Kidney (tissue), 14 donors: ENCODE data around the gene PCNX2. TPM values are rescaled to one million over a fixed set of nuclear protein-coding genes. Genes with fewer than 3 reads are reported as not detected.
A peak's percentile ranks its signal among the peaks of the same experiment; 100 is the strongest.

ENCODE experiments used
- DNase-seq, 5 donors: peaks; one replicate each; pipeline ENCODE4 v3.0.0-alpha.2; 2013 to 2020
- FAIRE-seq: peaks from 2 replicates; lab custom pipeline; 2012; peaks lifted over from hg19 to GRCh38; lab: Jason Lieb, UNC
- H3K27ac ChIP-seq, 2 donors: one replicate each; pipeline ENCODE4 v1.7.0; 2013; ENCODE audit warnings: low read depth in 2 of 2, low read length in 2 of 2, inconsistent platforms in 1 of 2
- H3K27me3 ChIP-seq: one replicate; pipeline ENCODE4 v1.7.1; 2013; ENCODE audit warnings: low read length, inconsistent platforms; ENCODE audit not compliant: control insufficient read depth, insufficient read depth
- H3K36me3 ChIP-seq, 3 donors: one replicate each; pipeline versions ENCODE4 v1.7.0 to v1.7.1; 2013; ENCODE audit warnings: low read length in 3 of 3, control low read depth in 1 of 3, inconsistent platforms in 1 of 3; ENCODE audit not compliant: insufficient read depth in 3 of 3, control insufficient read depth in 2 of 3
- H3K4me1 ChIP-seq, 3 donors: one replicate each; pipeline versions ENCODE4 v1.7.0 to v1.7.1; 2013; ENCODE audit warnings: low read length in 3 of 3, inconsistent platforms in 1 of 3, low read depth in 1 of 3; ENCODE audit not compliant: control insufficient read depth in 2 of 3, insufficient read depth in 2 of 3
- H3K4me3 ChIP-seq, 3 donors: one replicate each; pipeline versions ENCODE4 v1.7.0 to v1.8.1; 2013; ENCODE audit warnings: low read length in 3 of 3, control low read depth in 1 of 3, inconsistent platforms in 1 of 3
- H3K9ac ChIP-seq, 3 donors: one replicate each; pipeline versions ENCODE4 v1.7.0 to v1.7.1; 2013; ENCODE audit warnings: low read length in 3 of 3, control low read depth in 1 of 3, inconsistent platforms in 1 of 3
- H3K9me3 ChIP-seq, 3 donors: one replicate each; pipeline versions ENCODE4 v1.7.0 to v1.7.1; 2013; ENCODE audit warnings: low read length in 3 of 3, control low read depth in 1 of 3, inconsistent platforms in 1 of 3; ENCODE audit not compliant: control insufficient read depth in 2 of 3, insufficient read depth in 1 of 3
- intact Hi-C: fragments of 100-400 bp; cut with DNase I; formaldehyde crosslinking; loops from one replicate; pipeline ENCODE4 v1.11.1; 2022
- polyA plus RNA-seq: library from polyadenylated mRNA; stranded (reverse); fragments of 350-450 nt; fragmentation: Illumina TruSeq; extraction: RNeasy Lipid Tissue Mini Kit (QIAGEN cat#74804); gene quantifications from one replicate; pipeline ENCODE4 v1.2.3, GENCODE V29; 2014; ENCODE audit warnings: low read depth, low replicate concordance; ENCODE audit not compliant: insufficient read depth
- total RNA-seq: library from RNA; stranded (reverse); fragmentation: NEBNext Ultra II Directional; extraction: Animal tissue kit (Norgen Biotek cat#: 25700); gene quantifications from one replicate; pipeline ENCODE4 v1.2.1, GENCODE V29; 2021
- TF ChIP-seq, protein P1 (sequence below): IDR thresholded peaks from 3 replicates; pipeline ENCODE4 v1.5.1; 2012; ENCODE audit warnings: mild to moderate bottlenecking, moderate library complexity, borderline replicate concordance; ENCODE audit not compliant: insufficient read depth; ENCODE audit errors: extremely low read depth
- donor health status: control.
- donor health status: control.
- donor health status: control.
- donor health status: control.
- donor health status: control.
- donor health status: DM: yes; HTN: yes; CAD: no.
- donor health status: Normal renal cell carcinoma (clear cell type).

Gene PCNX2
- total and polyA plus RNA-seq, 2 donors from 2014 or later, result 5.2 to 29.2 TPM

DNA sequence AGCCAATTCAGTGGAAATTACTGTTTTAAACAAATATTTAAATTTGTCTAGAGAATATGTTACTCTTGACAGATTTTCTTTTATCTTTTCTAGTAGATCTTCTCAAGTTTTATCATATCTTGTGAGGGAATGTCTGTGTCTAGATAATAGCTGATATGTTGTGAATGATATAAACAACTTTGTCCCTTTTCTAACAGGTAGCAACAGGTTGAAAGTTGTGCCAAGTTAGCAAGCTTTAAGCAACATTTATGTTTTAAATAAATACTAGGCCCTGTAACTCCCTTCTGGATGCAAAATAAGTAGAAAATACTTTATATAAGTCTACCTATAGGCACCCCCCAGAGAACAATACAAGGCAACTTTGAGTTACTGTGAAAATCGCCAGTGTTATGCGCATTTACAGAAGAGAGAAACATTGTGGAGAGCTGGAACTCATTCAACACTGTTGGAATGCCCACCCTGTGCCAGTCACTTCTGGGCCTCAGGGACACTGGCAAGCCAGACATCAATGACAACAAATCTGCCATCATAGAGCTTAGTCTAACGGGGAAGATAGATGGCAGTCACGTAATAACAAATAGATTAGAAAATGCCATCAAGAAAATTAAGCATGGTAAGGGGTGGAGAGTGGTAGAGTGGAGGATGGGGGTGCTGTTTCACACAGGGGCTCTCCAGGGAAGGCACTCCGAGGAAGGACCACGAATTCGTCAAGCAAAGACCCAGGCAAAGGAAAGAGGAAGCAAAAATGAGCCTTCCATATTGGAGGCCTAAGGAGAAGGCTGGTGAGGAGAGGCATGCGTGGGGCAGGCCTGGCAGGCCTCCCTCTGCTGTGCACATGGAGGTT, 36.4 kb upstream of the PCNX2 start:
- Histone ChIP-seq H3K9me3 (no peaks in the 10 kb centered on the region), H3K4me3 (peak overlapping the region in 1 of 3 donors; percentile 48), H3K27me3 (no peaks in the 10 kb centered on the region), H3K9ac (no peak overlapping the region), H3K36me3 (no peaks in the 10 kb centered on the region), H3K4me1 (peaks cover 0 to 13% (median 11%) of the 10 kb centered on the region in 3 donors), H3K27ac (no peak overlapping the region)
- TF ChIP-seq, protein P1, sequence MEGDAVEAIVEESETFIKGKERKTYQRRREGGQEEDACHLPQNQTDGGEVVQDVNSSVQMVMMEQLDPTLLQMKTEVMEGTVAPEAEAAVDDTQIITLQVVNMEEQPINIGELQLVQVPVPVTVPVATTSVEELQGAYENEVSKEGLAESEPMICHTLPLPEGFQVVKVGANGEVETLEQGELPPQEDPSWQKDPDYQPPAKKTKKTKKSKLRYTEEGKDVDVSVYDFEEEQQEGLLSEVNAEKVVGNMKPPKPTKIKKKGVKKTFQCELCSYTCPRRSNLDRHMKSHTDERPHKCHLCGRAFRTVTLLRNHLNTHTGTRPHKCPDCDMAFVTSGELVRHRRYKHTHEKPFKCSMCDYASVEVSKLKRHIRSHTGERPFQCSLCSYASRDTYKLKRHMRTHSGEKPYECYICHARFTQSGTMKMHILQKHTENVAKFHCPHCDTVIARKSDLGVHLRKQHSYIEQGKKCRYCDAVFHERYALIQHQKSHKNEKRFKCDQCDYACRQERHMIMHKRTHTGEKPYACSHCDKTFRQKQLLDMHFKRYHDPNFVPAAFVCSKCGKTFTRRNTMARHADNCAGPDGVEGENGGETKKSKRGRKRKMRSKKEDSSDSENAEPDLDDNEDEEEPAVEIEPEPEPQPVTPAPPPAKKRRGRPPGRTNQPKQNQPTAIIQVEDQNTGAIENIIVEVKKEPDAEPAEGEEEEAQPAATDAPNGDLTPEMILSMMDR, result no peak
- intact Hi-C loops, result no loop called here
- DNase-seq, result no peak
- no peak for FAIRE-seq

DNA sequence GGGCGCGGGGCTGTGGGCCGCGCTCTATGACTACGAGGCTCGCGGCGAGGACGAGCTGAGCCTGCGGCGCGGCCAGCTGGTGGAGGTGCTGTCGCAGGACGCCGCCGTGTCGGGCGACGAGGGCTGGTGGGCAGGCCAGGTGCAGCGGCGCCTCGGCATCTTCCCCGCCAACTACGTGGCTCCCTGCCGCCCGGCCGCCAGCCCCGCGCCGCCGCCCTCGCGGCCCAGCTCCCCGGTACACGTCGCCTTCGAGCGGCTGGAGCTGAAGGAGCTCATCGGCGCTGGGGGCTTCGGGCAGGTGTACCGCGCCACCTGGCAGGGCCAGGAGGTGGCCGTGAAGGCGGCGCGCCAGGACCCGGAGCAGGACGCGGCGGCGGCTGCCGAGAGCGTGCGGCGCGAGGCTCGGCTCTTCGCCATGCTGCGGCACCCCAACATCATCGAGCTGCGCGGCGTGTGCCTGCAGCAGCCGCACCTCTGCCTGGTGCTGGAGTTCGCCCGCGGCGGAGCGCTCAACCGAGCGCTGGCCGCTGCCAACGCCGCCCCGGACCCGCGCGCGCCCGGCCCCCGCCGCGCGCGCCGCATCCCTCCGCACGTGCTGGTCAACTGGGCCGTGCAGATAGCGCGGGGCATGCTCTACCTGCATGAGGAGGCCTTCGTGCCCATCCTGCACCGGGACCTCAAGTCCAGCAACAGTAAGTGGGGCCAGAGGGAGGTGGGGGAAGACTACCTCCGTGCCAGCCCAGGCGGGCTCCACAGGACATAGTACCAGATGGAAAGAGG, 32.8 kb upstream of the PCNX2 start:
- Histone ChIP-seq H3K4me3 (peak overlapping the region; percentile 8 to 83 (median 82)), H3K27ac (peak overlapping the region; percentile 74 to 76), H3K4me1 (peaks cover 0 to 13% (median 11%) of the 10 kb centered on the region in 3 donors), H3K27me3 (no peaks in the 10 kb centered on the region), H3K9me3 (no peaks in the 10 kb centered on the region), H3K36me3 (no peaks in the 10 kb centered on the region), H3K9ac (peak overlapping the region in 2 of 3 donors; percentile 61 to 65)
- intact Hi-C loops, result no loop called here
- TF ChIP-seq, protein P1, result no peak
- FAIRE-seq, result no peak
- DNase-seq, result peak; percentile 31 to 85 (median 51)

DNA sequence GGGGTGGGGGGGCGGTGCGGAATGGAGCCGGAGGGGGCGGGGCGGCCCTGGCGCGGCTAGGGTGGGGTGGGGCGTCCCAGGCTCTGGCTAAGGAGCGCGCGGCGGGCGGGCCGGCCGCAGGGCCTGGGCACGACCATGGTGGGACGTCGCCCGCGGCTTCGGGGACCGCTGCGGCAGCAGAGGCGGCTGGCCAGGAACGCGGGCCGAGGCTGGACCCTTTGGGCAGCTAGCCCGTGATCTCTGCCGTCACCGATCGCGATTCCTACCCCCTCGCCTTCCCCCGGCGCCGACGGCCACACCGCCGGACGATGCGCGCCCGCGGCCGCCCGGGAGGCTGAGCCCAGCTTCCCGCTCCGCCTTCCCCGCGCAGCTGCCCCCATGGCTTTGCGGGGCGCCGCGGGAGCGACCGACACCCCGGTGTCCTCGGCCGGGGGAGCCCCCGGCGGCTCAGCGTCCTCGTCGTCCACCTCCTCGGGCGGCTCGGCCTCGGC, 32.2 kb upstream of the PCNX2 start, which contains the start of gene MAP3K21:
Gene MAP3K21, plus strand, starts transcription at position 74 of the 491 bp plus-strand sequence. Its CDS starts 305 bp downstream, at position 379.
- TF ChIP-seq, protein P1, result no peak
- Histone ChIP-seq H3K4me1 (peaks cover 0 to 13% (median 11%) of the 10 kb centered on the region in 3 donors), H3K27ac (peak within 1 kb of the TSS; percentile 74 to 80), H3K36me3 (no peaks in the 10 kb centered on the region), H3K9me3 (no peaks in the 10 kb centered on the region), H3K4me3 (peak within 1 kb of the TSS; percentile 33 to 83 (median 82)), H3K27me3 (no peaks in the 10 kb centered on the region), H3K9ac (peak within 1 kb of the TSS in 2 of 3 donors; percentile 51 to 78)
- no peak for DNase-seq
- no peak for FAIRE-seq
- intact Hi-C loops, result no loop called here
